ENCODE results near the gene RINL. TPM values are rescaled to one million over a fixed set of nuclear protein-coding genes. Genes with fewer than 3 reads are reported as not detected.
"Not testable (repeated sequence)": the region's sequence is repeated elsewhere in the genome, so short reads cannot be mapped to it uniquely, and the experiment has no call there.

The RINL gene
- total RNA-seq, 4 donors from 2014 or later: 6.4 to 18.7 (median 13.5) TPM

GRCh38 chr19:38878575-38879399 lies 712 bp upstream of the RINL start:
- H3K27ac ChIP-seq: peak overlapping the region in 2 of 3 donors; percentile 17 to 37
- 83 to 85% methylated on average over 9 to 14 of the region's 16 CpGs for WGBS, 2 donors
- no peak for TF ChIP-seq POLR2A (IDR thresholded peaks at IDR 0.05)
- no peak for TF ChIP-seq CTCF (IDR thresholded peaks at IDR 0.05)
- peaks cover 9 to 18% of the 10 kb centered on the region in 2 donors for H3K4me1 ChIP-seq
- intact Hi-C loops (cut with DNase I): no loop called here
- no peaks in the 10 kb centered on the region for H3K9me3 ChIP-seq
- DNase-seq: no peak
- H3K4me3 ChIP-seq (replicated peaks in 1 of 3): no peak overlapping the region
- no peaks in the 10 kb centered on the region for H3K27me3 ChIP-seq
- H3K36me3 ChIP-seq: peaks cover 16 to 23% of the 10 kb centered on the region in 2 donors

GRCh38 chr19:38875656-38876395 lies 2.2 kb downstream of the RINL start:
- 68 to 74% methylated on average over 6 of the region's 6 CpGs for WGBS, 2 donors
- Histone ChIP-seq H3K36me3 (peaks cover 5 to 9% of the 10 kb centered on the region in 2 donors), H3K4me3 (replicated peaks in 1 of 3) (no peak overlapping the region), H3K9me3 (no peaks in the 10 kb centered on the region), H3K27ac (no peak overlapping the region), H3K4me1 (peaks cover 9 to 18% of the 10 kb centered on the region in 2 donors), H3K27me3 (no peaks in the 10 kb centered on the region)
- TF ChIP-seq CTCF (IDR thresholded peaks at IDR 0.05): no peak
- intact Hi-C loops (cut with DNase I): no loop called here
- no peak for DNase-seq

- H3K4me1 ChIP-seq: peaks cover 19 to 28% of the 10 kb centered on the region in 2 donors
- H3K27me3 ChIP-seq; intact Hi-C loops (cut with DNase I); H3K9me3 ChIP-seq; H3K27ac ChIP-seq; H3K36me3 ChIP-seq; H3K4me3 ChIP-seq (replicated peaks in 1 of 3); DNase-seq: not testable (repeated sequence)
- 76 to 77% methylated on average over 10 of the region's 10 CpGs for WGBS, 2 donors
Observed at GRCh38 chr19:38873400-38873799, 4.7 kb downstream of the RINL start.

- Histone ChIP-seq H3K36me3 (no peaks in the 10 kb centered on the region), H3K9me3 (no peaks in the 10 kb centered on the region), H3K27ac (no peak overlapping the region), H3K27me3 (no peaks in the 10 kb centered on the region), H3K4me1 (peaks cover 9 to 14% of the 10 kb centered on the region in 2 donors), H3K4me3 (replicated peaks in 1 of 3) (no peak overlapping the region)
- intact Hi-C loops (cut with DNase I): no loop called here
- no peak for DNase-seq
- WGBS, 2 donors: 92 to 97% methylated on average over 17 to 19 of the region's 19 CpGs
- TF ChIP-seq POLR2A (IDR thresholded peaks at IDR 0.05) (no peak), CTCF (IDR thresholded peaks at IDR 0.05) (no peak)
Observed at GRCh38 chr19:38870612-38871011, 7.5 kb downstream of the RINL start.

- peaks cover 9 to 14% of the 10 kb centered on the region in 2 donors for H3K4me1 ChIP-seq
- peak; percentile 90 to 92 for DNase-seq
- H3K36me3 ChIP-seq: no peaks in the 10 kb centered on the region
- no peak for TF ChIP-seq POLR2A (IDR thresholded peaks at IDR 0.05)
- TF ChIP-seq CTCF (IDR thresholded peaks at IDR 0.05): peak; percentile 50 to 92 (median 88)
- H3K9me3 ChIP-seq: no peaks in the 10 kb centered on the region
- H3K27ac ChIP-seq: peak overlapping the region in 2 of 3 donors; percentile 55 to 65
- H3K4me3 ChIP-seq (replicated peaks in 1 of 3): peak overlapping the region in 2 of 3 donors; percentile 19 to 33
- H3K27me3 ChIP-seq: no peaks in the 10 kb centered on the region
- intact Hi-C loops (cut with DNase I): no loop called here
- WGBS, 2 donors: 50 to 51% methylated on average over 23 to 24 of the region's 62 CpGs
Observed at GRCh38 chr19:38869836-38870607, 8.1 kb downstream of the RINL start.
